HG03432 (cell line): ENCODE data around the gene EXOSC6.
"Not testable (repeated sequence)": the region's sequence is repeated elsewhere in the genome, so short reads cannot be mapped to it uniquely, and the experiment has no call there.

Experiments
- ATAC-seq: cut with Tn5 transposase; IDR thresholded peaks from one replicate; pipeline ENCODE4 v1.9.1; 2021; ENCODE audit warnings: mild to moderate bottlenecking, moderate library complexity; ENCODE audit not compliant: unreplicated experiment

Gene EXOSC6

DNA sequence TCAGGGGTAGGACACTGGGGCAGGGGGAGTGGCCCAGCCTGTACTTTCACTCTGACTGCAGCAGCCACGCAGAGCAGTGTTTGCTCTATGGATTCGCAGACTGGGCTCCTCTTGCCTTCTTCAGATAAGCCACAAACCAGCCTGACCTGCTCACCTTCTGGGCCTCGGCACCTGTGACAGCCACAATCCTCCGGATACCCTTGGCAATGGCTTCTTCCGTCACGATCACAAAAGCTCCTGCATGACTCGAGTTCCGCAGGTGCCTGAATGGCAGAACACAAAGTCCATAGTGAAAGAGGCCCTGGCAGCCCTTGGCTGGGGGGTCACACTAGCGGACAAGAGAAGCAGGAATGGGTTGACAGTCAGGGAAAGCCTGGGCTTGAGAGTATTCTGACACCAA lies 3.8 kb upstream of the EXOSC6 start:
- ATAC-seq: no peak

- no peak for ATAC-seq
Observed at GRCh38 chr16:70254965-70255286, 3.2 kb upstream of the EXOSC6 start.

DNA sequence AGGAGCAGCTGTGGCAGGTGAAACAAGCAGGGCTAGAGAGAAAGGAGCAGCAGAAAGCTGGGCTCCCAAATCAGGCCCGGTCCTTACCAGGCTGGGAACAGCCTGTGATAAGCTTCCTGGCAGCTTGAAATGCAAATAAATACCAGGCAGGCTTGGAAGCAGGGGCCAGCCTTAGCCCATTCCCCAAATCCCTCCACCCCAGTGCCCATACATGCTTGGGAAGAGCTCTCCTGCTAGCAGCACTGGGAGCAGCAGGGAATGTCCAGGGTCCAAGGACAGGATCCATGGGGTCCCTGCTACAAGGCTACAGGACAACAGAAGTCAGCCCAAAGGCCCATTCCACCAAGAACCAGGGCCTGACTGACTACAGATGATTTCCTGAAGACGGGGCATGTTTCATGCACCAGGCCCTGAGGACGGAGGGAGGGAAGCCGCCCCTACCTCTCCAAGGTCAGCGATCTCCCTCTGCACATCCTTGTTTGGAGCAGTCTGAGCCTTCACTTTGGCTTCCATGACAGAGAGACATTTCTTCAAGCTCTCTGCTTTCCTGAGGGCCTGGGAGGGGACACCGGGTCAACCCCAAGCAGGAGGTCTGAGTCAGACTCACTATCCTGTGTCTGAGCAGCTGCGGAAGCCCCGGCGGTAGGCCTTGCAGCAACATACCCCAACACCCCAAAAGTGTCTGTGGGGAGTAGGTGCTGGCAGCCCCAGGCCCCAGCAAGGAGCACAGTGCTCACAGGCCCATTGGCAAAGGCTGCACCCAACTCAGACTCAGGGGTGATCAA lies 2.6 kb upstream of the EXOSC6 start:
- no peak for ATAC-seq

GRCh38 chr16:70253291-70254106 lies 1.8 kb upstream of the EXOSC6 start:
- no peak for ATAC-seq

GRCh38 chr16:70252355-70252988 lies 732 bp upstream of the EXOSC6 start:
- no peak for ATAC-seq

DNA sequence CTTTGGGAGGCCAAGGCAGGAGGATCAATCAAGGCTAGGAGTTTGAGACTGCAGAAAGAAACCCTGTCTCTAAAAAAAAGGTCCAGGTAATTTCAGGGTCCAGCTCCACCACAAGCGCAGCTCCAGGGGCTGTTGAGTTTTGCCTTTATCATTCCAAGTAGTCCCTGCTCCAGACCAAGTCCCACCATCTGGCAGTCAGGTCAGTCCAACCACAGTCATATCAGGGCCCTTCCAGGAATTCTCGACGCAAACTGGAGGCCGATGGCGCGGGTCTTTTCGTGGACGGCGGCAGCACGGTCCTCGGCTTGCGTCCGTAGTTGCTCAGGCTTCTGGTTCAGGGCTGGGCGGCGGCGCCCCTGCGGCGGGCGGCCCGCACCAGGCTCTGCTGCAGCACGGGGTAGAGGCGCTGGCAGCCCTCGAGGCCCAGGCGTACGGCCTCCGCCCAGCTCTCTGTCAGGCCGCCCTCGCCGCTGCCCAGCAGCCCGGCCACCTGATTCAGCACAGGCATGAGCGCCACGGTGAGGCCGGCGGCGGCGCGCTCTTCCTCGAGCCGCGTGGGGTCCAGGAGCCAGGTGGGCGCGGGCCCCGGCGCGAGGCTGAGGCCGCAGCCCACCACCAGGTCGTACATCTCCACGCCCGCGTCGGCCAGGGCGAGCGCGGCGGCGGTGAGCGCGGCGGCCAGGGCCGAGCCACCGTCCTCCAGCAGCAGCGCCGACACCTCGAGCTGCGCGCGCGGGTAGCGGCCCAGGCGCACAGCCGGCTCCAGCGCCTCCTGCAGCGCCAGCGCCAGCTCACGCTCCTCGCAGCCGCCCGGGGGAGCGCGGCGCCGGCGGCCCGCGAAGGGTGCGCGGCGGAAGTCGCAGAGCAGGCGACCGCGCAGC lies 752 bp downstream of the EXOSC6 start:
- peak; percentile 44 for ATAC-seq

DNA sequence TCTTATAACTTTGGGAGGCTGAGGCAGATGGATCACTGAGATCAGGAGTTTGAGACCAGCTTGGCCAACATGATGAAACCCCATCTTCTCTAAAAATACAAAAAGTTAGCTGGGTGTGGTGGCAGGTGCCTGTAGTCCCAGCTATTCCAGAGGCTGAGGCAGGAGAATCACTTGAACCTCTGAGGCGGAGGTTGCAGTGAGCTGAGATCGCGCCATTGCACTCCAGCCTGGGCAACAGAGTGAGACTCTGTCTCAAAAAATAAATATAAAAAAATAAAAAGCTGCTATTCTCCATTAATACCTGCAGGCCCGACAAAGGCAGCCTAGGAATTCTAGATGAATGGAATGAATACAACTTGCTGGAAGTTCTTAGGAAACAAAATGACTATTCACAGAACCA lies 2.0 kb downstream of the EXOSC6 start:
- not testable (repeated sequence) for ATAC-seq

DNA sequence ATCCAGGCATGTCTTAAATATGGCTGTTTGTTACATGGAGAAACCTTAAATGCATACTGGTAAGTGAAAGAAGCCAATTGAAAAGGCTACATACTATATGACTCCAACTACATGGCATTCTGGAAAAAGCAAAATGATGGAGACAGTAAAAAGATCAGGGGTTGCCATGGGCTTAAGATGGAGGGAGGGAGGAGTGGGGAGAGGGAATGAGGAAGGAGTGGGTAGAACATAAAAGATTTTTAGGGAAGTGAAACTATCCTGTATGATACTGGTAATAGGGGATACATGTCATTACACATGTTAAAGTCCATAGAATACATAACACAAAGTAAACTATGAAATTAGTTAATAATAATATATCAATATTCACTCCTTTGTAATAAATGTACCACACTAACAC lies 13.0 kb downstream of the EXOSC6 start:
- ATAC-seq: not testable (repeated sequence)

GRCh38 chr16:70231831-70232230 lies 19.9 kb downstream of the EXOSC6 start:
- ATAC-seq: not testable (repeated sequence)

GRCh38 chr16:70226024-70226423 lies 25.7 kb downstream of the EXOSC6 start:
- ATAC-seq: not testable (repeated sequence)

GRCh38 chr16:70225430-70225829 lies 26.3 kb downstream of the EXOSC6 start:
- ATAC-seq: not testable (repeated sequence)

- not testable (repeated sequence) for ATAC-seq
Observed at GRCh38 chr16:70224645-70225044, 27.1 kb downstream of the EXOSC6 start.

- not testable (repeated sequence) for ATAC-seq
Observed at GRCh38 chr16:70223971-70224513, 27.7 kb downstream of the EXOSC6 start.

DNA sequence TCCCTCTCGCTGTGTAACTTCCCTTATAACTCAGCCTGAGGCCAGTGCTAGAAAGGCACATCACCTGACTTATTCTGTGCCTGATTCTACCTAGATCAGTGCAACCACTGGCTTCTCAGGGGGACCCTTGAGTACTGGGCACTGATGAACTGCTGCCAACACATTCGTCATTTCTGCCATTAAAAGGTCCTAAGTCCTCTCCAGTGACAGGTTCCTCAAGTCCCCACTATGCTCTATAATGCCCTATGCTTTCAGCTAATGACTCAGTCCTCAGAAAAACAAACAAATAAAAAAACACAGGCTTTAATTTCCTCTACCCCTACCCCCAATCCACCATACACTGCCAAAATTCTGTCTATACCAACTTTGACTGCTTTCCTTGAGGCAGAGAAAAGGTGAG lies 28.5 kb downstream of the EXOSC6 start:
- ATAC-seq: not testable (repeated sequence)

GRCh38 chr16:70222574-70222973 lies 29.2 kb downstream of the EXOSC6 start:
- not testable (repeated sequence) for ATAC-seq

DNA sequence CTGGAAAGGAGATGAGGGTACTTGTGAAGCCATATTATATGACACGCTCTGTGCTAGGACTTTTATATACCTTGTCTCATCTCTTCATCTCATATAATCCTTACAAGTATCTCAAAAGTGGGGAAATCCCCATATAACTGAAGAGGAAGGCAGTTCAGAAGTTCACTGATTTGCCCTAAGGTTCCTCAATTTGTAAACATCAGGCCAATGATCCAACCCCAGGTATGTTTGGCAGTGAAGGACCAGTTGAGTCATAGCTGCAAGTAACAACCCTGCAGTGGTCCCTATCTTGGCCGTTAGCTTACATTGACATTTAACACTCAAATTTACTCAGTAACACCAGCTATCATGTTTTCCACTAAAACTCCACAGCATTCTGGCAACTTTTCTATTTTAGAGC lies 33.2 kb downstream of the EXOSC6 start:
- ATAC-seq: not testable (repeated sequence)

GRCh38 chr16:70206382-70206781 lies 45.4 kb downstream of the EXOSC6 start:
- ATAC-seq: not testable (repeated sequence)

- not testable (repeated sequence) for ATAC-seq
Observed at GRCh38 chr16:70204668-70205405, 46.9 kb downstream of the EXOSC6 start.

- not testable (repeated sequence) for ATAC-seq
Observed at GRCh38 chr16:70204010-70204409, 47.7 kb downstream of the EXOSC6 start.

DNA sequence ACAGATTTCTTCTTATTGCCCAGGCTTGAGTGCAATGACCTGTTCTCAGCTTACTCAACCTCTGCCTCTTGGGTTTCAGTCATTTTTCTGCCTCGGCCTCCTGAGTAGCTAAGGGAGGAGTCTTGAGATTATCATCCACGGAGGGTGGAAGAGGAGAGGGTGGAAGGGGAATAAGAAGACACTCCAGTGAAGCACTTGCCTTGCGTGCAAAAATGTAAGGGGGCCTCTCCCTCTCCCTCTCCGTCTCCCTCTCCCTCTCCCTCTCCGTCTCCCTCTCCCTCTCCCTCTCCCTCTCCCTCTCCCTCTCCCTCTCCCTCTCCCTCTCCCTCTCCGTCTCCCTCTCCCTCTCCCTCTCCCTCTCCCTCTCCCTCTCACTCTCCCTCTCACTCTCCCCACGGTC lies 48.2 kb downstream of the EXOSC6 start:
- ATAC-seq: not testable (repeated sequence)
